Right lung (tissue), 5 donors: ENCODE data around the gene OSER1. TPM values are rescaled to one million over a fixed set of nuclear protein-coding genes. Genes with fewer than 3 reads are reported as not detected.
"Not testable (repeated sequence)": the region's sequence is repeated elsewhere in the genome, so short reads cannot be mapped to it uniquely, and the experiment has no call there.

Source experiments
- DNase-seq, 2 donors: peaks; one replicate each; pipeline ENCODE4 v3.0.0-alpha.2; 2013
- polyA plus RNA-seq, 5 donors: library from polyadenylated mRNA; unstranded; fragments of 120-200 nt; gene quantifications; one replicate each; pipeline versions ENCODE4 v1.2.1 to v1.2.3, GENCODE V29; 2013; ENCODE audit warnings: inconsistent platforms in 1 of 5, low replicate concordance in 1 of 5; ENCODE audit not compliant: insufficient read length in 5 of 5, insufficient read depth in 1 of 5

The OSER1 gene
- polyA plus RNA-seq, 5 donors, result 34.0 to 48.1 (median 41.6) TPM

DNA sequence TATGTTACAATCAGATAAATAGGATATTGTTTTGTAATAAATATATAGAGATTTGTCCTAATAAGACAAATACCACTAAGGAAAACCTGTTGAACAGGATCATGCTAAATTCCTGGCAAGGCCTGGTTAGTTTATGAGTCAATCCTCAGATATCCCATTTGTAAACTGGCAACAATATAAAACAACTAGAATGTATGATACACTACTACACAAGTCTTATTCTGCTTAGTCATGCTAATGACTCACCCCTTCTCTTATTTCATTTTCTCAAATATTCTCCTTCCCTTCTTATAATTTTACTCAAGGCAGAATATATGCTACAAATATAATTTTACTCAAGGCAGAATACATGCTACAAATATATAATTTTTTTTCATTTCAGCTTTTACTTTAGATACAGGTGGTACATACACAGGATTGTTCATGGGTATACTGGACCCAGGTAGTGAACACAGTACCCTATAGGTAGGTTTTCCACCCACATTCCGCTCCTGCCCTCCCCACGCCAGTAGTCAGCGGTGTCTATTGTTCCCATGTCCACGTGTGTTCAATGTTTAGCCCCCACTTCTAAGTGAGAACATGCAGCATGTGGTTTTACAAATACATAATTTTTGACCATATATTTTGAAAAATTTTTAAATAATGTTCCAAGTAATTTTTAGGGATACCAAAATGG is 6.3 kb downstream of the OSER1 start:
- no peak for DNase-seq

GRCh38 chr20:44203161-44203560 is 7.4 kb downstream of the OSER1 start:
- no peak for DNase-seq

DNA sequence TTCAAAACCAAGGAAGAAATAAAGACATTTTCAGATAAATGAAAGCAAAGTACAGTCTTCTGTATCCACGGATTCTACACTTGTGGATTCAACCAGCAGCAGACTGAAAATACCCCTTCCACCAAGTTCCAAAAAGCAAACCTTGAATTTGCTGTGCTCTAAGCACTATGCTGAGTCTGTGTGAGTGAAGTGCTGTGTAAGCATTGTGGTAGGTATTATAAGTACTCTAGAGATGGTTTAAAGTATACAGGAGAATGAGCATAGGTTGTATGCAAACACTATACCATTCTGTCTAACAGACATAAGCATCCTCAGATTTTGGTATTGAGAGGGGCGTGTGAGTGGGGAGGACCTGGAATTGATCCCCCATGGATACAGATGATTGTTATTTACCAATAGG is 9.6 kb downstream of the OSER1 start:
- no peak for DNase-seq

- no peak for DNase-seq
These were observed 10.2 kb downstream of the OSER1 start for GRCh38 chr20:44200371-44200770.

- no peak for DNase-seq
These were observed 10.7 kb downstream of the OSER1 start for GRCh38 chr20:44199877-44200276.

DNA sequence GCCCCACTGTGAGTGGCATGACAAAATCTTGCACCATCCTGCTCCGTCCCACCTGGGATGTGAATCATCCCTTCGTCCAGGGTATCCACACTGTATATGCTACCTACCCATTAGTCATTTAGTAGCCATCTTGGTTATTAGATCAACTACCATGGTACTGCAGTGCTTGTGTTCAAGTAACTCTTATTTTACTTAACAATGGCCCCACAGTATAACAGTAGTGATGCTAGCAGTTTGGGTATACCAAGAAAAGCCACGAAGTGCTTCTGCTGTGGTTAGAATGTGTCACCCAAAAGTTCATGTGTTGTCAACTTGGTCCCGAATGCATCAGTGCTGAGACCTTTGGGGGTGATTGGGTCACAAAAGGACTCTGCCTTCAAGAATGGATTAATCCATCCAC is 11.7 kb downstream of the OSER1 start:
- no peak for DNase-seq

- DNase-seq, result no peak
These were observed 14.3 kb downstream of the OSER1 start for GRCh38 chr20:44196271-44196670.

DNA sequence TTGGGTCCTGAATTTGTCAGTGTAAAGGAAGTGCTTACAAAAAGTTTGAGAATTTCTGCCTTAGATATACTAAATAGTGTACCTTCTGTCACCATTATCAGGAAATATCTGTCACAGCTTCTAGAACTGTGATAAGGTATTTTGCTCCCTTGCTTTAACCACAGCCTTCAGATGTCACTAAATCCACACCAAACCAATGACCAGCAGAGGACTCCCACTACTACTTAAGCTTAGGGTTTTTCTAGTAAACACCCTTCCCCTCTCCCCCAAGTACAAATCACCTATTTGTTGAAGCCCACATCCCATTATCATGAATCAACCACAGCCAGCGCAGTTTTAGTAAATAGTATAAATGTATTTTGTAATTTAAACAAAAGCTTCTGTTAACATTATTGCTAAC is 15.0 kb downstream of the OSER1 start:
- no peak for DNase-seq

DNA sequence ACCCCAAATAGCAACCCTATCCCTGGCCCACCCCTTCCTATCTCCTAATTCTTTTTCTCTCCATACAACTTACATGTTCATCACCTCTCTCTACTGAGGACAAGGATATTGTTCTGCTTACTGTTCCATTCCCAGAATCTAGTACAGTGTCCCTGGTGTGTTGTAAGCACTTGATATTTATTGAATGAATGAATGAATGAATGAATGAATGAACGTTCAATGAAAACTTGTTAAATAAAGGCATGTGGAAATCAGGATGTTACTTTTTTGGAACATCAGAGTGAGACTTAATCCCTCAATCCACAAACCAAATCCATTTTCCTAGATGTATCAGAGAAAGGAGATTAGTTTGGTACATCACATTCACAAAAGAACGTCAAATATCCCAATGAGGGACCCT is 16.8 kb downstream of the OSER1 start:
- DNase-seq, result no peak

GRCh38 chr20:44191640-44192039 is 18.9 kb downstream of the OSER1 start:
- not testable (repeated sequence) for DNase-seq

GRCh38 chr20:44190197-44190852 is 20.2 kb downstream of the OSER1 start:
- DNase-seq, result peak; percentile 29 to 63

DNA sequence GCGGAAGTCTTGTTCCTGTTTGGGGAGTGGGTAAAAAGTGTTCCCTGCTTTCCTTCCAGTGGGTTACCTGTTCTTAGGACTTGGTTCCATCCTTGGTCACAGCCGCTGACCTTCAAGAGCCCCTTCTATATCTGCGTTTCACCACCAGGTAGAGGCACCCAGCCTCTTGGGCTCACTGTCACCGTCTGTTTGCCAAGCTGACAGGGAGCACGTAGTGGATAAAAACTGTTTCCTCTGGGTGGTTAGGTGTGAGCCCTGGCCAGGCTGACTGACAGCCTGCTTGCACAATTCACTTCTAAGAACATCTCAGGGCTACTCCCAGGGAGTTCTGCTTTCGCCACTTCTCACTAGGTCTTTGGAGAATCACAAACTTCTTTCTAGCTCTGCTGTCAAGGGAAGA is 21.8 kb downstream of the OSER1 start:
- DNase-seq, result no peak

DNA sequence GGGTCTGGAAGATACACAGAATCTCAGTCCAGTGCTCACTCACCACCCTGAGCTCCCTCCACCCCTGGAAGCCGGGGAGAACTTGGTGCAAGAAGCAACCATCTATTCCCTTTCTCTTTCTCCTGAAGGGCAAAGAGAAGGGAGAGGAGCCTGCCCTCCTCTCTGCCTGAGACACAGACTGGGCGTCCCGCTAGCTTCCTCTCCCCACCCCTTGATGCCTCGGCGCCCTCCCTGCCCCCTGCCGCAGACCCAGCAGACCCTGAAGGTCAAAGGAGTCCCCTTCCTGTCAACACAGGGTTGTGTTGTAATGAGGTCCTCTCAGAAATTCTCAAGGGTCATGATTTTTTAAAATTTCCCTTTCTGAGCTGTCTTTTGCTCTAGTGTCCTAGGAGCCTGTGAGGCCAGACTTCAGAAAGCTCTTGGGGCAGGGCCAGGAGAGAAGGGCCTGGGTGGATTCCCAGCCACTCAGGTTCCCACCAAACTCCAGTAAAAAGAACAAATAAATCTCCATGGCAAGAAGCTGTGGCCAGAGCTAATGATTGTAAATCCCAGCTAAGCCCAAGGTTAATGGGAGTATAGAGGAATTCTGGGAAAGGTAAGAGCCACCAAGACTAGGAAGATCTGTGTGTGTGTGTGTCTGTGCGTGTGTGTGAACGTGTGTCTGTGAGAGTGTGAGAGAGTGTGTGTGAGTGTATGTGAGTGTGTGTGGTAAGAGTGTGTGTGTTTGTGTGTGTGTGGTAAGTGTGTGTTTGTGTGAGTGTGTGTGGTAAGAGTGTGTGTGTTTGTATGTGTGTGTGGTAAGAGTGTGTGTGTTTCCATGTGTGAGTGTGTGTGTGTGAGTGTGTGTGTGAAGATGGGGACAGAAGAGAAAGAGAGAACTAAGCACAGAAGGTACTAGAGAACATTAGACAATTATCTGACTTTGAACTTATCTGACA is 22.5 kb downstream of the OSER1 start:
- no peak for DNase-seq

DNA sequence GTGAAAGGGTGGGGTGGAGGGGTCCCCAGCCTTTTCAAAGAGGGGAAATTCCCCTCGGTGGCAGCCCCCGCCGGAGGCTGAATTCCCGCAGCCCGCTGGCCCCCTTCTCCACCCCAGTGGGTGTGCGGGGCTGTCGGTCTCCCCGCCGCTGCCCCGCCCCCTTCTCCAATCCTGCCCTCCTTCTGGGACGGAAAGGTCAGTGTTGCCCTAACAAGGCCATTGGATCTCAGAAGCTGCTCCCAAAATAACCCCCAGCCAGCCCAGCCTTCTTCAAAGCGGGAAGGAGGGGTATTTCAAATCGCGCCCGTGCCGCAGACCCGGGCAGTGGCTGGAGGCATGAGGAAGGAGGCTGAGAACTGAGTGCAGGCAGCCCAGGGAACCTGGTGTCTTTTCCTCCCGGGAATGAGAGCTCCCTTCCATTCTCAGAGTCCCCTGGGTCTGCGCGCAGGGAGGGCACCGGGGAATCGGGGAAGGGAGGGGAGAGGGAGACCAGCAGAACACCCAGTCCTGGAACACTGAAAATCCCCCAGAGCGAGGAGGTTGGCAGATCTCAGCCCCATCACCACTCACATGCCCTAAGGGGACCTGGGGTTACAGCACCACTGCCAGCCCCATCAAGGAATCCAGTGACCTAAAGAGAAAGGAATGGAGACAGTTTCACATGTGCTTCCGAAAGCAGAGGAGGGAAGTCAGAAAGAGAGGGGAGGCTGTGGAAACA is 23.4 kb downstream of the OSER1 start, which contains the start of gene JPH2:
Gene JPH2, minus strand, starts transcription at position 135 of the 718 bp plus-strand sequence. CDS start 483 bp downstream, outside the sequence.
- DNase-seq, result peak in 1 of 2 donors; percentile 18

DNA sequence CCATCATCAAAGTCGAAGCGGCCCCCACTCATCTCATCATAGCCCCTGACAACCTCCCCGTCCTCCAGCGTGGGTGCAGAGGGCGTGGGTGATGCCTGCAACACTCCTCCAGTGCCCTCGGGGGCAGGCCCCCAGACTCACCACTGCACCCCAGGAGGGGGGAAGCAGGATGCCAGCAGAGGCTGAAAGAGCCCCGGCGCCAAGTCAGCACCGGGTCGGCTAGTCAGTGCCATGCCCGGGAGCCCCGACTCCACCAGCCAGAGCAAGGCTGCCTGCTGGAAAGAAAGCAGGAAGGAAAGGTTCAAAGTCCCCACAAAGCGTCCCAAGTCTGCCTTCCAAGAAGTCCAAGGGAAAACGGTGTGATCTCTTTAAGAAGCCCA is 23.9 kb downstream of the OSER1 start:
- no peak for DNase-seq

GRCh38 chr20:44186201-44186600 is 24.4 kb downstream of the OSER1 start:
- no peak for DNase-seq

- DNase-seq, result no peak
These were observed 25.0 kb downstream of the OSER1 start for GRCh38 chr20:44185574-44185973.

GRCh38 chr20:44183282-44183681 is 27.3 kb downstream of the OSER1 start:
- DNase-seq, result no peak

DNA sequence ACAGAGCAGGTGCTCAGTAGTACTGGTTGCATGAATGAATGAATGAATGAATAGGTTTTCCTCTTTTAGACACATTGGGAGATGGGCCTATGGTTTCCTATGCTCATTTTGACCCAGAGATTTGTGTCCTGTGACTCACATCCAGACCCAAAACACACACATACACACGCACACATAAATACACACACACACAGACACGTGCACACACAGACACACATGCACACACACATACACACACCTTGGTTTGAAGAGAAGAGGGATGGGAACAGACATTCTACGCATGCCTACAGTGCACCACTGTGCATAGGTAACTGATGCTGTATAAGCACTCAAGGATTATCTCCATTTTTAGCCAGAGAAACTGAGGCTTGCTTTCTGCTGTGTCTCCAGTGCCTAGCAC is 27.7 kb downstream of the OSER1 start:
- DNase-seq, result no peak

DNA sequence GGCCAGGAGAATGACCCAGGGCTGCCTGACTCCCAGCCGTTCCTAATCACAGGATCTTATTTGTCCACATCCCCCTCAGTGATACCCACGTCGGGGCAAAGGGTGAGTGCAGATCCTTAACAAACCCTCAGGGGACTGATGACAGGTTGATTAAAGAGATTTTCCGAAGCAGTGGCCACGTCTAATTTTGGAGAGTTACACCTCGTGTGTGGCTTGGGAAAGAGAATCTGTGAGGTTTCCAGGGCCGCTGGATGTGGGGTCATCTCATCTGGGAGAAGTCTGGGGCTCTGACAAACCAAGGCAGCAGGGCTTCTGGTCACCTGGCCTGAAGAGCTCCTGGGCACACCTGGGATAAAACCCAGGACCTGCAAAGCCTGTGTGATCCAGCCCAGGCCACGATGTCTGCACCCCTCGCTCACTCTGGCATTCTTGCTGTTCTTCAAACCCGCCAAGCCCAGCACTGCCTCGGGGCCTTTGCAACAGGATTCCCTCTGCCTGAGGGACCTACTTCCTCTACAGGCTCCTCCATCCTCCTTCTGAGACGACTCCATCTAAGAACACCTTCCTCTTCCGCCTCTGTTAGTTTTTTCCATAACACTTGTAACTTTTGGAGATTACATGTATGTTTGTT is 28.3 kb downstream of the OSER1 start:
- DNase-seq, result no peak

GRCh38 chr20:44181611-44182010 is 29.0 kb downstream of the OSER1 start:
- no peak for DNase-seq
